Esophagus squamous epithelium (tissue), 5 donors: Measurements from ENCODE around the gene RIC8B. TPM values are rescaled to one million over a fixed set of nuclear protein-coding genes. Genes with fewer than 3 reads are reported as not detected.

ENCODE experiments used
- DNase-seq: peaks from one replicate; lab custom pipeline; 2025; lab: John Stamatoyannopoulos, UW
- H3K27ac ChIP-seq, 4 donors: fragments of 200-600 bp; sonication (generic); one replicate each; pipeline ENCODE4 v1.5.1; 2016 to 2019; ENCODE audit warnings: mild to moderate bottlenecking in 1 of 4
- H3K27me3 ChIP-seq, 4 donors: fragments of 200-600 bp; sonication (generic); 1 replicate in 3 of 4; 2 replicates in 1 of 4; pipeline versions ENCODE4 v1.5.1 to v1.6.0; 2017 to 2021; ENCODE audit warnings: antibody characterized with exemption in 1 of 4
- H3K36me3 ChIP-seq, 3 donors: fragments of 200-600 bp; sonication (generic); one replicate each; pipeline ENCODE4 v1.5.1; 2016 to 2019
- H3K4me1 ChIP-seq, 3 donors: fragments of 200-600 bp; sonication (generic); one replicate each; pipeline ENCODE4 v1.5.1; 2017 to 2019
- H3K4me3 ChIP-seq, 4 donors: fragments of 200-600 bp; sonication (generic); 1 replicate in 3 of 4; 2 replicates in 1 of 4; pipeline ENCODE4 v1.5.1; 2016 to 2019; ENCODE audit warnings: mild to moderate bottlenecking in 2 of 4, moderate library complexity in 1 of 4
- H3K9me3 ChIP-seq, 3 donors: fragments of 200-600 bp; sonication (generic); one replicate each; pipeline ENCODE4 v1.5.1; 2016 to 2019
- POLR2A ChIP-seq, 4 donors: fragments of 450-650 bp; IDR thresholded peaks; one replicate each; pipeline ENCODE4 v1.6.1; 2017; ENCODE audit warnings: antibody characterized with exemption in 4 of 4, mild to moderate bottlenecking in 4 of 4, moderate library complexity in 3 of 4
- WGBS, 2 donors: methylation state at CpG; one replicate each; pipeline ENCODE4 v1.1.5; 2018; 5-methylcytosine and 5-hydroxymethylcytosine counted together
- intact Hi-C: fragments of 100-400 bp; cut with DNase I; formaldehyde crosslinking; loops from one replicate; pipeline ENCODE4 v1.15.0; 2022
- total RNA-seq, 4 donors: library from RNA; depleted of rRNA; stranded (reverse); fragments of >200 nt; gene quantifications; one replicate each; pipeline ENCODE4 v1.1.0, GENCODE V29; 2016
- TF ChIP-seq, protein P1 (sequence below), 6 experiments: fragments of 450-650 bp in 4 of 6; fragments of 200-600 bp in 2 of 6; sonication (generic) in 2 of 6; IDR thresholded peaks; one replicate each; pipeline ENCODE4 v1.5.1; 2016 to 2019; ENCODE audit warnings: antibody characterized with exemption in 6 of 6, mild to moderate bottlenecking in 4 of 6, moderate library complexity in 4 of 6
- donor health status: DM: yes; HTN: yes; CAD: no.

The RIC8B gene
- total RNA-seq, 4 donors from 2014 or later = 2.7 to 7.3 (median 5.0) TPM

DNA sequence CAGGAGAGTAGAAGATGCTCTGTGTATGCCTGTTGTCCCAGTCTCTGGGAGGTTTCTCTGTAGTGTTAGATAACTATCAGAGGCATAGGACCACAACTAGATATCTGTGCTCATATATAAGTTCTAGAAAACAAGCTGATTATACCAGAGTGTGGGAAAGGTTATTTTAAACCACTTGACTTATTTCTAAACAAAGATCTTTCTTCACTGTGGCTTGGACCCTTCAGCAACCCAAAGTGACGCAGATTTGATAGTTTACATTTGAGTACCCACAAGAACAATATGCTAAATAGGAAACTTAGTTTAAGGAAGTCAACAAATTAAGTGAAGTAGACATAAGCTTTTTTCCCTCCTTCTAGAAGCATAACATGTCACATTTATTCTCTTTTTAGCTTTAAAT lies 41.3 kb downstream of the RIC8B start:
- H3K4me3 ChIP-seq = no peak overlapping the region
- H3K36me3 ChIP-seq = peaks cover 0 to 17% (median 0%) of the 10 kb centered on the region in 3 donors
- no peaks in the 10 kb centered on the region for H3K9me3 ChIP-seq
- intact Hi-C loops = no loop called here
- no peak for DNase-seq
- no peak overlapping the region for H3K27ac ChIP-seq
- H3K27me3 ChIP-seq = no peaks in the 10 kb centered on the region
- TF ChIP-seq, protein P1, sequence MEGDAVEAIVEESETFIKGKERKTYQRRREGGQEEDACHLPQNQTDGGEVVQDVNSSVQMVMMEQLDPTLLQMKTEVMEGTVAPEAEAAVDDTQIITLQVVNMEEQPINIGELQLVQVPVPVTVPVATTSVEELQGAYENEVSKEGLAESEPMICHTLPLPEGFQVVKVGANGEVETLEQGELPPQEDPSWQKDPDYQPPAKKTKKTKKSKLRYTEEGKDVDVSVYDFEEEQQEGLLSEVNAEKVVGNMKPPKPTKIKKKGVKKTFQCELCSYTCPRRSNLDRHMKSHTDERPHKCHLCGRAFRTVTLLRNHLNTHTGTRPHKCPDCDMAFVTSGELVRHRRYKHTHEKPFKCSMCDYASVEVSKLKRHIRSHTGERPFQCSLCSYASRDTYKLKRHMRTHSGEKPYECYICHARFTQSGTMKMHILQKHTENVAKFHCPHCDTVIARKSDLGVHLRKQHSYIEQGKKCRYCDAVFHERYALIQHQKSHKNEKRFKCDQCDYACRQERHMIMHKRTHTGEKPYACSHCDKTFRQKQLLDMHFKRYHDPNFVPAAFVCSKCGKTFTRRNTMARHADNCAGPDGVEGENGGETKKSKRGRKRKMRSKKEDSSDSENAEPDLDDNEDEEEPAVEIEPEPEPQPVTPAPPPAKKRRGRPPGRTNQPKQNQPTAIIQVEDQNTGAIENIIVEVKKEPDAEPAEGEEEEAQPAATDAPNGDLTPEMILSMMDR (IDR thresholded peaks at IDR 0.05) = no peak
- no peak for TF ChIP-seq POLR2A (IDR thresholded peaks at IDR 0.05)
- WGBS, 2 donors = 88 to 95% methylated on average over 1 of the region's 1 CpG
- no peaks in the 10 kb centered on the region for H3K4me1 ChIP-seq

DNA sequence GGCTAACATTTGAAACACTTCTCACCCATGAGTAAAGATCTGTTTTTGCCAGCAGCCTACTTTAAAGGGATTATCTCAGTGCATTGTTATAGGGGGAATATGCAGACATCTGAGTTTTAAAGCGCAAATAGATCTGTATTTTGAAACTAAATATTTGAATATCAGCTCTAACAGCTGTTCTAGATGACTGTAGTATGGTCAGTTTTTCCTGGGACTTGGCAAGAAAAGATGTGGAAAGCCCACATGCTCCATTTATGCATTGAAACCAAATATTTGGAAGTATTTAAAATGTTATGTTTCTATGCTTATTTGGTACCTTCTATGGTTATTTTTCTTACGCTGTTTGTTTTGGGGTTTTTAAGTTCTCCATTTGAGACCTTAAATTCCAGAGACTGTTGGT lies 41.7 kb downstream of the RIC8B start:
- intact Hi-C loops = no loop called here
- H3K9me3 ChIP-seq = no peaks in the 10 kb centered on the region
- no peak overlapping the region for H3K27ac ChIP-seq
- 74 to 91% methylated on average over 2 of the region's 2 CpGs for WGBS, 2 donors
- no peak for DNase-seq
- H3K27me3 ChIP-seq = no peaks in the 10 kb centered on the region
- TF ChIP-seq, protein P1 (IDR thresholded peaks at IDR 0.05) = no peak
- no peak for TF ChIP-seq POLR2A (IDR thresholded peaks at IDR 0.05)
- no peak overlapping the region for H3K4me3 ChIP-seq
- peaks cover 0 to 17% (median 0%) of the 10 kb centered on the region in 3 donors for H3K36me3 ChIP-seq
- H3K4me1 ChIP-seq = no peaks in the 10 kb centered on the region

DNA sequence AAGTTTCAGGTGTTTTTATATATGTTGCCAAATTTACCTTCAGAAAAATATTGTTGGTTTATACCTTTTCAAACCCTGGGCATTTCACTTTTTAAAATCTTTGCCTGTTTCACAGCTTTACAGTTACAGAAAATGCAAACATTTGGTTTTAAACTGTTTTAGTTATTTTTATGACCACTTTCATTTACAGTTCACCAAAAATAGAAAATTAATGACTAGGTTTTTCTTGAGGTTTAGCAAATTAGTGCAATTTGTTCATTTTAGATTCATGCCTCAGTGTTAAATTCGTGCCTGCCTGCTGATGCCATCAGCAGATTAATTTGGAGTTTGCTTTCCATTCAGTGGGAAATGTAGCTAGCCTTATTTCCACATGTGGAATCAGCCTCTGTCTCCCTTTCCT lies 45.5 kb downstream of the RIC8B start:
- intact Hi-C loops = no loop called here
- Histone ChIP-seq H3K4me1 (no peaks in the 10 kb centered on the region), H3K27ac (no peak overlapping the region), H3K36me3 (peaks cover 0 to 8% (median 0%) of the 10 kb centered on the region in 3 donors), H3K27me3 (no peaks in the 10 kb centered on the region), H3K4me3 (no peak overlapping the region), H3K9me3 (no peaks in the 10 kb centered on the region)
- 75 to 81% methylated on average over 1 of the region's 1 CpG for WGBS, 2 donors
- TF ChIP-seq, protein P1 (IDR thresholded peaks at IDR 0.05) = no peak
- DNase-seq = no peak

DNA sequence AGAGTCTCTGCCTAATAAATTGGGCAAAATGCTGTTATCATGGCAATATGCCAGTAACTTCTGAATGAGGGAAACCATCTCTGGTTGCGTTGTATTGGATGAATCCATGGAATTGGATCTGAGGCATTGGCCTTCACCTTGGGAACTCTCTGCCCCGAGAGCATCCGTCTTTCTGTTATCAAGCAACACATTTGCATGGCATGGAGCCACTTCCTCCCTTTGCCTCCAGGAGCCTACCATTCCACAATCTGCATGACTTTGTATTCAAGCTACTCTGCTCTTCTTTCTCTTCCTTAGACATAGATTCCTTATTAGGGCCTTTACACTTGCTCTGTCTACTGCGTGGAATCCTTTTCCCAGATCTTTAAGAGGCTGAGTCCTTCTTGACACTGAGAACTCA lies 57.2 kb downstream of the RIC8B start:
- 93 to 95% methylated on average over 4 of the region's 4 CpGs for WGBS, 2 donors

DNA sequence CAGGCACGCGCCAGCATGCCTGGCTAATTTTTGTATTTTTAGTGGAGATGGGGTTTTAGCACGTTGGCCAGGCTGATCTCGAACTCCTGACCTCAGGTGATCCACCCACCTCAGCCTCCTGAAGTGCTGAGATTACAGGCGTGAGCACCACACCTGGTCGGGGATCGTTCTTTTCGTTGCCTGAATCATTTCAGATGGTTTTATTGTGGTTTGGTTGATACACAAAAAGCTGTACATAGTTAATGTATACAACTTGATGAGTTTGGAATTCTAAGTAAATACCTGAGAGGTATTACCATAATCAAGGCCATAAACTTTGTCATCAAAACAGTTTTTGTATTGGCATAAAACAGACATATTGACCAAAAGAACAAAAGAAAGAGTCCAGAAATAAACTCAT lies 63.3 kb downstream of the RIC8B start:
- intact Hi-C loops = no loop called here

More for the DNA sequence above, 57.2 kb downstream of the RIC8B start:
- H3K27ac ChIP-seq = no peak overlapping the region
- DNase-seq = no peak
- H3K4me1 ChIP-seq = no peaks in the 10 kb centered on the region
- H3K27me3 ChIP-seq = no peaks in the 10 kb centered on the region
- no peaks in the 10 kb centered on the region for H3K9me3 ChIP-seq
- no peak overlapping the region for H3K4me3 ChIP-seq
- TF ChIP-seq, protein P1 (IDR thresholded peaks at IDR 0.05) = no peak
- TF ChIP-seq POLR2A (IDR thresholded peaks at IDR 0.05) = no peak
- H3K36me3 ChIP-seq = peaks cover 0 to 11% (median 0%) of the 10 kb centered on the region in 3 donors
- intact Hi-C loops = no loop called here

More for the DNA sequence above, 63.3 kb downstream of the RIC8B start:
- Histone ChIP-seq H3K4me3 (no peak overlapping the region), H3K27ac (no peak overlapping the region), H3K4me1 (peaks cover 0 to 28% (median 10%) of the 10 kb centered on the region in 3 donors), H3K27me3 (no peaks in the 10 kb centered on the region), H3K9me3 (no peaks in the 10 kb centered on the region), H3K36me3 (peaks cover 0 to 3% (median 0%) of the 10 kb centered on the region in 3 donors)
- WGBS, 2 donors = 89 to 94% methylated on average over 7 to 8 of the region's 8 CpGs
- TF ChIP-seq, protein P1 (IDR thresholded peaks at IDR 0.05) = no peak
- no peak for TF ChIP-seq POLR2A (IDR thresholded peaks at IDR 0.05)
- no peak for DNase-seq
